IPS-18c (cell line): ENCODE data around the gene KLHL1.

Experiments
- H3K4me3 ChIP-seq: 2 replicates; pipeline ENCODE4 v1.7.0; 2013; ENCODE audit warnings: low read depth, mild to moderate bottlenecking, low read length, moderate library complexity; ENCODE audit not compliant: insufficient read depth
- H3K9me3 ChIP-seq: one replicate; pipeline ENCODE4 v1.6.1; 2013; ENCODE audit warnings: mild to moderate bottlenecking, low read length, moderate library complexity; ENCODE audit not compliant: control insufficient read depth, insufficient read depth

Gene KLHL1

DNA sequence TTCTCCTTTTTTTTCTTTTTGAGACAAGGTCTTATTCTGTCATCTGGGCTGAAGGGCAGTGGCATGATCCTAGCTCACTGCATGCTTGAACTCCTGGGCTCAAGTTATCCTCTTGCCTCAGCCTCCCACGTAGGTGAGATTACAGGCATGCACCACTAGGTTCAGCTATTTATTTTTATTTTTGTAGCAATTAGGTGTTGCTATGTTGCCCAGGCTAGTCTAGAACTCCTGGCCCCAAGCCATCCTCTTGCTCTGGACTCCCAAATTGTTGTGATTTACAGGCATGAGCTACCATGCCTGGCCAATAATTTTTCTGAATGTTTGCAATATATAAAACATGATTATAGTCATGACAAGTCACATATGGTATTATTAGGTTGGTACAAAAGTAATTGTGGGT lies 161.7 kb downstream of the KLHL1 start:
- Histone ChIP-seq H3K9me3 (no peaks in the 10 kb centered on the region), H3K4me3 (no peak overlapping the region)

DNA sequence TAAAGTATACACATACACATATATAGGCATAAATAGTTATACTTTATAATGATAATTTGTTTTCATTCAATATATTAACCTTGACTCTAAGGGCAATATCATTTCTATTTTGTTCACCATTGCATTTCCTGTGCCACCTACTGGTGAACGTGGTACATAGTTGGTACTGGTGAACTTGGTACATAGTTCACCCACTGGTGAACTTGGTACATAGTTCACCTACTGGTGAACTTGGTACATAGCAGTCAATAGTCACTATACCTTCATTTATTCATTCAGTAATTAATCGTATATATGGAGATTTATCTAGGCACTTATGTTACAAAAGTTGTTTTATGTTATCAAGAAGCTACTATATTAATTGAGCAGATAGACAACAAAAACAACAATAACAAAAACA lies 173.2 kb downstream of the KLHL1 start:
- Histone ChIP-seq H3K9me3 (no peaks in the 10 kb centered on the region), H3K4me3 (no peak overlapping the region)

GRCh38 chr13:69928262-69928661 lies 180.0 kb downstream of the KLHL1 start:
- Histone ChIP-seq H3K4me3 (no peak overlapping the region), H3K9me3 (no peaks in the 10 kb centered on the region)

DNA sequence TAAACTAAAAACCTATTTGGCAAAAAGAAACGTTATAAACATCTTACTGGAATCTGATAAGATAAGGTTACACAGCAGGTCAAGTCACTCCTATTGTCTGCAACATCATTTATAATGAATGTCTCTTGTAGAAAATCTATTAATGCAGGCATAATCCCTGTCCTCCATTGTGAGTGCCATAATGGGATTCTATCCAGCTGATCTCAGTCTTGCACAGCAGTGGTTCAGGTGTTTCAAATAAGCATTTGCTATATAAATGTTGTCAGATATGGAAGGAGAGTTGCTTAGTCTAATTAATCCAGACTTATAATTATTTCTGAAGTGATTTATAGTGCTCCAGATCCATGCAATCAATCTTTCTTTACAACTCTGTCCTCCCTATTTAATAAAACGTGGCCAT lies 187.1 kb downstream of the KLHL1 start:
- H3K4me3 ChIP-seq, result no peak overlapping the region

DNA sequence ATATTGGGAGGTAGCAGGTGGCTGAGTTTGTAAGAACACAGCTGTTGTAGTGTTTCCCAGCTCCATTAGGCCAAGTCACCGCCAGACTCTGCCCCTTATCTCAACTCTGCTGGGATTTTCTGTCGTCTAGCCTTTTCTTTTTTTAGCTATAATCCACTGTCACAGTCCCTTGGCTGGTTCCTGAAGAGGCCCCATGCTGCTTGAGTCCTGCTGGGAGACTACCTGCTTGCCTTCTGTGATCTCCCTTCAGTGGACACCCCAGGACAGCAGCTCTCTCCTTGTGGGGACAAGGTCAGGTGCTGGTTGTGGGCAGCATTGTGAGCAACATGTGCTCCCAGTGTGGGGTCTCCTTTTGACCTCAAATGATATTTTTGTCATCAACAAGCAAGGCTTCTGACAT lies 195.6 kb downstream of the KLHL1 start:
- no peak overlapping the region for H3K4me3 ChIP-seq
- H3K9me3 ChIP-seq, result no peaks in the 10 kb centered on the region

More for the DNA sequence above, 187.1 kb downstream of the KLHL1 start:
- no peaks in the 10 kb centered on the region for H3K9me3 ChIP-seq

- Histone ChIP-seq H3K9me3 (no peaks in the 10 kb centered on the region), H3K4me3 (no peak overlapping the region)
These were observed 197.5 kb downstream of the KLHL1 start for GRCh38 chr13:69910800-69911199.

DNA sequence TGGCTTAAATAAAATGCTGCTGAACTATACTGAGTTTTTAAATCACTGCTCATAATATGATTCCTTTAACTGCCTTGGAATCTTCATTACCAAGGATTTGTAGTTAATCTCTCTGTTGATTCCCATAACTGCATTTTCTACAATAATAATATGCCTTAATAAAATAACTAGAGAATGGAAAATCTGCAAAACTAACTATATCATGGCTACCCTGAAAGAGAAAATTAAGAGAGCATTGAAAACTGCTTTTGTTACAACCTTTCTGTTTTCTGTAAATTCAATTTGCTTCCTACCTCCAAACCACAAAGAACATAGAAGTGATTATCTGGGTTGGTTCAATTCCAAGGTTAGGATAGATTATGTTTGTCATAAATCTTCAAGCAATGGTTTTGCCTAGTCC lies 203.5 kb downstream of the KLHL1 start:
- Histone ChIP-seq H3K4me3 (no peak overlapping the region), H3K9me3 (no peaks in the 10 kb centered on the region)

DNA sequence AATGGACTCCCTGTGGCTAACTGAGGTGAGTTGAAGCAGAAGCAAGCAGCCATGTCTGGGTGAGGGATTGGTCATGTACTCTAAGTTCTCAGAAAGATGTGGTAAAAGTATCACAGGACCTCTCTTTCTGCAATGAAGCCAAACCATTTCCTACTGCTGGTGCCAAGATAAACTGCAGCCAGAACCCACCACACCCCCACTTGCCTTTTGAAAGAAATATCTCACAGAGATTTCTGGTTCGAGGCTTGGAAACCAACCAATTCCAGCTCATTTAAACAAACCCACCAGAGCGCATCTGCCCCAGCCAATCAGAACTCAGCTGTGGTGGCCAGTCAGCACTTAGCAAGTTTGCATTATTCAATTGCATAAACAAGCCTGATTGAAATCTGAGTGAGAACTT lies 205.2 kb downstream of the KLHL1 start:
- Histone ChIP-seq H3K9me3 (no peaks in the 10 kb centered on the region), H3K4me3 (no peak overlapping the region)

DNA sequence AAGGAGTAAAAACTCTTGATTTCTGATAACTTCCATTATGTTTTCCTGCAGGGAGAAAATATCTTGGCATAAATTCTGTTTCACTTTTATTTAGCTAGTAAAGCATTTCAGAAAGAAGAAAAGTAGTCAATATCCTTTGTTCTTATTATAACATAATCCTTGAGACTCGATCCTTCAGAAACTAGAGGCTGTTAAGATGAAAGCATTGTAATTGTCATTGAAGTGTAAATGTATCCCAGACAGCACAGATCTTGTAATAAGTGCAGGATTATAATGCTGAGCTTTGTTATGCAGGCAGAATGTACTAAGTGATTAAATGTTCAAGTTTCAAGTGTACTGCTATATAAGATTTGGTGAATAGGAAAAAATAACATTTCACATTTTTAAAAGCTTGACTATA lies 225.8 kb downstream of the KLHL1 start:
- no peak overlapping the region for H3K4me3 ChIP-seq
- no peaks in the 10 kb centered on the region for H3K9me3 ChIP-seq

DNA sequence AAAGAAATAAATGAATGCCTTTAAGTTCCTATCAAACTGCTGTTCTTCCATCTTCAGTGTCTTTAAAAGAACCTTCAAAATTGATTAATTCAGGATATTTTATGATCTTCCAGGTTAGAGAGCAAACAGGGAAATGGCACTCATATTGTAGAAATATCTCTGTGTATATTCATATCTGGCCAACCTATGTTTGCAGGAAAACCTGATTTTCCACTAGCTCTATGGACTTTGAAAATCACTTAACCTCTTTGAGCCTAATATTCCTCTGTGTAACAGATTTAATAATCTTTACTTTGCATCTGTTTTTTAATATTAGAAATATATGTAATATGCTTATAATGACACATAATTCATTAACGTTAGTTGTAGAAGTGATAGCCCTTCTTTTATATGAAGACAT lies 228.3 kb downstream of the KLHL1 start:
- H3K9me3 ChIP-seq, result no peaks in the 10 kb centered on the region
- no peak overlapping the region for H3K4me3 ChIP-seq

- Histone ChIP-seq H3K9me3 (no peaks in the 10 kb centered on the region), H3K4me3 (no peak overlapping the region)
These were observed 235.8 kb downstream of the KLHL1 start for GRCh38 chr13:69872321-69873047.

GRCh38 chr13:69866555-69866954 lies 241.7 kb downstream of the KLHL1 start:
- Histone ChIP-seq H3K4me3 (no peak overlapping the region), H3K9me3 (no peaks in the 10 kb centered on the region)

- Histone ChIP-seq H3K4me3 (no peak overlapping the region), H3K9me3 (no peaks in the 10 kb centered on the region)
These were observed 250.9 kb downstream of the KLHL1 start for GRCh38 chr13:69857183-69857821.

- no peaks in the 10 kb centered on the region for H3K9me3 ChIP-seq
- no peak overlapping the region for H3K4me3 ChIP-seq
These were observed 251.9 kb downstream of the KLHL1 start for GRCh38 chr13:69856331-69856730.

GRCh38 chr13:69828527-69828926 lies 279.7 kb downstream of the KLHL1 start:
- no peak overlapping the region for H3K4me3 ChIP-seq
- no peaks in the 10 kb centered on the region for H3K9me3 ChIP-seq

DNA sequence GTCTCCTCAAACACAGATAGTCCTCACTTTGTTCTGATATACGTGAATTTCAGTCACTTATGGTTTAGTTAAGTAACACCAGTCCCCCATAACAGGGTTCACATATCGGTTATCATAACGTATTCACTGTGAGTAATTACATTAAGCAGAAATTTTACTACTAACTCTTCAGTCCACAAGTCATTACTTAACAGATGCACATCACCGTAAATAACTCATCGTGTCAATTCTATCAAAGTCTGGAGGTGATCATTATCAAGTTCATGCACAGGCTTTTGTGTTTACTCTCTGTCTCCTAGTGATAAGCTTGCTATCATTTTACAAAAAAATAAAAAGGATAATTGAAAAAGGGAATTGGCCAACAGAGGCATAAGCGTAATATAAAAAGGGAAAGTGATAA lies 288.1 kb downstream of the KLHL1 start:
- H3K4me3 ChIP-seq, result no peak overlapping the region

GRCh38 chr13:69817333-69817869 lies 290.9 kb downstream of the KLHL1 start:
- Histone ChIP-seq H3K9me3 (no peaks in the 10 kb centered on the region), H3K4me3 (no peak overlapping the region)

More for the DNA sequence above, 288.1 kb downstream of the KLHL1 start:
- H3K9me3 ChIP-seq, result no peaks in the 10 kb centered on the region

GRCh38 chr13:69809152-69809551 lies 299.1 kb downstream of the KLHL1 start:
- H3K9me3 ChIP-seq, result no peaks in the 10 kb centered on the region

More at GRCh38 chr13:69809152-69809551, 299.1 kb downstream of the KLHL1 start:
- H3K4me3 ChIP-seq, result no peak overlapping the region
